Activated effector memory CD4-positive, alpha-beta T cell treated with Interleukin-2 at 50 U/mL for 16 hours (primary cell): Measurements from ENCODE around the gene EFS.
"Not testable (repeated sequence)": the region's sequence is repeated elsewhere in the genome, so short reads cannot be mapped to it uniquely, and the experiment has no call there.

Experiments used
- DNase-seq: peaks from one replicate; pipeline ENCODE4 v3.0.0-alpha.2; 2020

Gene EFS

DNA sequence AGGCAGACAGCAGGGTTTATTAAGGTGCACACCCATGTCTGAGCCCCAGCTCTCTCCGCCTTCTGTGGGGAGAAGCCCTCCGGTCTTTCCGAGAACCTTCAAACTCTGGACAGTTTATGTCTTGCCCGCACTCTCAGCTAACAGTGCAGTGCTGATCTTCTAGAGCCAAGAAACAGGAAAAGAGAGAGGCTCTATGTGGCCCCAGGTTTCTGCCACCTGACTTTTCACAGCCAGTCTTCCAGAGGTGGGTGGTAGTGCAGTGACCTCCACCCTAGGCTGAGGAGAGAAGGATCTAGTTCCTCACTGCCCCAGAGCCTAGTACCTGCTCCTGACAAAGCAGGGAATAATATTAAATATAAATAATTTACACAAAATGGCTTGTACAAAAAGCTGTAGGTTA lies 8.3 kb downstream of the EFS start:
- no peak for DNase-seq

DNA sequence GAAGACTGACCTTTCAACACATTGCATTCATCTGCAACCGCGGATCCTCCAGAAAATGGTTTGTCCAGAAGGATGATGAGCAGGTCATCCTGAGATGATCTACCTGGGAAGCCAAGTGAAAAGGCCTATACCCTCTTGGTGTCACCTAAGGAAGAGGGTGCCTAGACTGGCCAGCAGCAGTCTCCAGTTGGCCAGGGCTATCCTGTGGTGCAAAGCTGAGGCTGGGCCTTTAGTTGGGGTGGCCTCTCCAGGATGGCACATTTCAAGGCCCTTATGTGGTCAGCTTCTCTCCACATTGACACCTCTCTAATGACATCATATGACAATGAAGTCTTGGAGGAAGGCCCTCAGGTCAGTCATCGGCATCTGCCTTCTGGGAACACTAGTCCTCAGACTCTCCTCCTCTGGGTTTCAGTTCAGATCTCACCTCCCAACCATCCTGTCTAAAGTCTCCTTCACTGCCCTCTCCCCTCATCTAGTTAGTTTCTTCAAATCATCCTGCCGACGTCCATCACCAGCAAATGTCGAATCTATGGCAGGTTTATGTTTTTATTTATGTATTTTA lies 9.0 kb downstream of the EFS start:
- DNase-seq, result no peak

DNA sequence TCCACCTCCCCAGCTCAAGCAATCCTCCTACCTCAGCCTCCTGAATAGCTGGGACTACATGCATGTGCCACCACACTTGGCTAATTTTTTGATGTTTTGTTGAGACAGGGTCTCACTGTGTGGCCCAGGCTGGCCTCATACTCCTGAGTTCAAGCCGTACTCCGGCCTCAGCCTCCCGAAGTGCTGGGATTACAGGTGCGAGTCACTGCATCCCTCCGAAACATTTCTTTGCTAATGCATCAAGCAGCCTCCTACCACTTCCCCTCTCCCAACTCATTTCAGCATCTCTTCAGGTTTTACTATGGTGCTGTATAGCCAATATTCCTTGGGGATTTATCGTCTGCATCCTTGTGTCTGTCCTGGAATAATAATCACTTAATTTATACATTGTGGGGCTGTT lies 10.0 kb downstream of the EFS start:
- no peak for DNase-seq

DNA sequence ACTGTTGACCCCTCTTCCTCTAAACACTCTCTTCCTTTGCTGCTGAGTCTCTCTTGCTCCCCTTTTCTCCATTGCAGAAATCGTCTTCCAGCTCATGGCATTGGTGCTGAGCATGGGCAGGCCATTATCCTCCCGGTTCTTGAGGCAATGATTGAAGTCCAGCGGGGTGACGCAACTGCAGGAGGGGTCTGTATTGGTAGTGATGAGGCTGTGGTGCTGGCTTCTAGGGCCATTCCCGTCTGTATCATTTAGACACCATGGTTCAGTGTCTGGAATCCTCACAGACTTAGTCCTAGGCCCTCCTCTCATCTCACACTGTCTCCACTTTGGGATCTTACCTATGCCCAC lies 11.6 kb downstream of the EFS start:
- DNase-seq, result no peak

DNA sequence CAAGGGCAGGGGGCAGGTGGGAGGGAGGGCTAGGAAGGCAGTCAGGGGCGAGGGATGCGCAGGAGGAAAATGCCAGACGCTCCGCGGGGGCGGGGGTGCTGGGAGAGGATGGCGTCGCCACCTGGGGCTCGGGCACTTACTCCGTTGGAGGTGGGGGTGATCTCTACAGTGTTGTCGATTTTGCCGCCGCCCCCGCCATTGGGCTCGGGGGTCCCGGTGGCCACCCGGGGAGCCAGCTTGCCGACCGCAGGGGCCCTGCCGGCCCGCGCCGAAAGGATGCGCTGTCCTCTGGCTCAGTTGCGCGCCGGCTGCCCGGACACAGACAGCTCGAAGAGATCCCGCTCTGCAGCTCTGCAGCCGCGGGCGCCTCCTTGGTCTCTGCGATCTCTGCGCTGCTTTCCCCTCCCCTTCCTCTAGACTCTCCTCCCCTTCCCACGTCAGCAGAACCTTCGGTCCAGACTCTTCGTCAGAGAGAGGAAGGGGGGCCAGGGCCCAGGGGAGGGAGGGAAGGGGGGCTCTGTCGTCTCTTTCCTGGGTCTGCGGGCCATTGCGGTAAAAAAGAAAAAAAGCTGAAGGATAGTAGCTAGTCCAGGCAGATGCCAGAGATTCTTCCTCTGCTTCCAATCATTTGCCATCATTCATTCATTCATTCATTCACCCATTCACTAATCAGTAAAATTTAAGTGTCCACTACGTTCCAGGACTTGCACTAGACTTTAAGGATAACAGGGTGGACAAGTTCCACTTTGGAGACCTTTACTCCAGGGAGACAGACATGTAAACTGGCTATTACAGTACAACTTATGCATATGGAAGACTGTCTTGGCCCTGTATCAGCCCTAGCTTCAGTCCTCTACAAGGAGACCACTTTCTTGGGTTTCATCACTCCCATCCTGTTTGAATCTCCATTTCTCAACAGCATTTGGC lies 12.2 kb downstream of the EFS start, which contains the start of gene SLC22A17:
TSS of gene SLC22A17 (minus strand) at position 382 of the 927 bp plus-strand sequence.
- peak; percentile 19 for DNase-seq

DNA sequence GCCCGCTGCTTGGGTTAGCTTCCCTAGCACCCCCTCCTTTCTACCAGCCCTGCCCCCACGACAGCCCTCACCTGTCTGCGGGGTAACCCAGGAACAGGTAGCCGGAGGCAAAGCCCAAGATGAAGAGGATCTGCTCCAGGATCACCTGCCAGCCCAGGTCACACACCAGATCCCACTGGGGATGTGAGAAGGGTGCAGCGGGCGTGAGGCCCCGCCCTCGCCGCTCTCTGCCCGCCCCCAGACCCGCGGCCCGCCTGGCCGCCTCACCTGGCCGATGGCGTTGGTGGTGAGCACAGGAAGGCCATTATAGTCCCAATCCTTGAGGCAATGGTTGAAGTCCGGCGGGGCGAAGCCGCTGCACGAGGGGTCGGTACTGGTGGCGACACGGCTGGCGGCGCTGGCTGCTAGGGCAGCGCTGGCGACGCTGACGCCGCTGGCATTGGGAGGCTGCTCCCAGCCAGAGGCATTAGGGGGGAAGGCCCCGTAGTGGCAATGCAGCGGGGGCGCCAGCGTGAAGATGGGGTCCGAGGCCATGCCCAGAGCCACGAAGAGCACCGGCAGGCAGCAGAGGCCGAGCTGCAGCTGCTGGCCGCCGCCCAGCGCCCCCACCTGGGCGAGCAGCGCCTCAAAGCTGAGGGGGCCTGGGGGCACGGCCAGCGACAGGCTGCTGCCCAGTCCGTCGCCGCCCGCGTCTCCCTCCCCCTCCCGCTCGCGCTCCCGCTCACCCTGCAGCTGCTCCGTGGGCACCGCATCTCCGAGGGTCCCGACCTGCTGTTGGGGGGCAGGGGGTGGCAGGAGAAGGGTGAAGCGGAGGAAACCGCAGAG lies 13.1 kb downstream of the EFS start:
- DNase-seq, result no peak

DNA sequence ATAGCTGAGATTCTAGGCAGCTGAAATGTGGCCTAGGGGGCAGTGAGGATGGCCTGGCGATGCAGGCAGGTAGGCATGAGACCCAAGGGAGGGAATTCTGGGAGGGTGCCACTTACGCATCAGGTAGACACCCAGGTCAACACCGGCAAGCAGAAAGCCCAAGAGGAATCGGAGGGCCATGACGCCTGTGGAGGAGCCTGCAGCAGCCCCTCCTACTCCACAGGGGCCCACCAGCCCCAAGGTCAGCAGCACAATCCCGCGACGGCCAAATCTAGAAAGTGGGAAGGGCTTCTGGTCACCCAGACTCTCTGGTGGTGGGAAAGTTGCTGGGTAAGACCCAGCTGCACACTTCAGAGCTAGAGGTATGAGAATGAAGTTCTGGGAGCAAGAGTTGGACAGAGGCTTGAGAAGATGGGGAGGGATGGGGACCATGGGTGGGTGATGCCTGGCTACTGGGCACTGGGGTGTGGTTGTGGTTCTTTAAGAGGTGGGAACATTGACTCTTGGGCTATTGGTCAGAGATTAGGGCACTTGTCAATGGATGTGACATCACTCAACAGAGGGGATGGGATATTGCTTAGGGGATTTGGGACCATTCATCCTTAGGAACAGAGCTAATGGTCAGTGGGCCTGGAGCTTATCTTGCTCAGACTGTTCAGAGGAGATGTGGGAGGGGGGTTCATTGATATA lies 15.7 kb downstream of the EFS start:
- DNase-seq, result no peak

DNA sequence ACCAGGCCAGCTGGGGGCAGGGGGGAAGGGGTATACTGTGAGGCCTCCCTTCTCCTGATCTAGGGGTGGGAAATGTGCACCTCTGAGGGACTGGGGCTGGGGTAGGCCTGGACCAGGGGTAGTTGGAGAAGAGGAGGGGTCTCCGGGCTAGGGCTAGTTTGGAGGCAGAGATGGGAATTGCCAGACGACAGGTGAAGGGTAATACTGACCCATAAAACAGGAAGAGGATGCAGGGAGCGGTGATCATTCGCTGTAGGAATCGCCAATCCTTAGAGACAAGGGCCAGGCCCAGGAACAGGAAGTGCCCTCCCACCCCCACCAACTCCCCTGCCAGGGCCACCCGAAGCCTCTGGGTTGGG lies 16.7 kb downstream of the EFS start:
- no peak for DNase-seq

DNA sequence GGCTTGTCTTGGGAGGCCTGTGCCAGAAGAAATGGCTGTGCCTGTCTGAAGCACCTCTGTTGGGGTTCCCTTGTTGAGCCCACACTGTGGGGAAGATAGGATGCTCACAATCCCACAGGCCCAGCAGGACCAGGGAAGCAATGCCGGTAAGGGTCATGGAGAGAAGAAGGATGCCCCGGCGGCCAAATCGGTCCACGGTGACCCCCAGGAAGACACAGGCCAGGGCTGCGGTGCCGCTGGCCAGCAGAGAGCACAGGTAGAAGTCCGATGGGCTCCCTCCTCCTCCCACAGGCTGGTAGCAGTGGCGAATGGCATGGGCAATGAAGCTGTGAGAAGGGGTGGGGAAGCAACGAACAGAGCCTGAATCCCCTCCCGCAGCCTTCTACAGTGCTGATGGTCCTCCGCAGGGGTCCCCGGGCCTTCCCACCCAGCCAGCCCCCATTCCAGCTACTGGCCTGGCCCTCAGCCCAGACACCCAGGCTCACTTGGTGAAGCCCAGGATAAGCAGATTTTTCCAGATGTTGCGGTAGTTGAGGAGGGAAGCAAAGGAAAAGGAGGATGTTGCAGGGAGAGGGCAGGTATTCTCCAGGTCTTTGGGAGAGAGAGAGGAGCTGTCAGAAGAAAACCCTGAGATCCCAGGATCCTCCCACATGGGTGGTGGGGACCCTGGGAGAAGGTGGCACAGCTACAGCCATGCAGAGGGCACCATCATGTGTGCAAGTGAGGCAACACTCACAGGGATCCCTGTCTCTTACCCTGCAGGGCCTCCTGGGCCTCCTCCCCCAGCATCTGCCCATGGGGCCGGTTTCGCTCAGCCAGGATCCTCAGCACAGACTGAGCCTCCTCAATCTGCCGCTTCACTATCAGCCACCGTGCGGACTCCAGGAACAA lies 17.3 kb downstream of the EFS start:
- DNase-seq, result no peak

DNA sequence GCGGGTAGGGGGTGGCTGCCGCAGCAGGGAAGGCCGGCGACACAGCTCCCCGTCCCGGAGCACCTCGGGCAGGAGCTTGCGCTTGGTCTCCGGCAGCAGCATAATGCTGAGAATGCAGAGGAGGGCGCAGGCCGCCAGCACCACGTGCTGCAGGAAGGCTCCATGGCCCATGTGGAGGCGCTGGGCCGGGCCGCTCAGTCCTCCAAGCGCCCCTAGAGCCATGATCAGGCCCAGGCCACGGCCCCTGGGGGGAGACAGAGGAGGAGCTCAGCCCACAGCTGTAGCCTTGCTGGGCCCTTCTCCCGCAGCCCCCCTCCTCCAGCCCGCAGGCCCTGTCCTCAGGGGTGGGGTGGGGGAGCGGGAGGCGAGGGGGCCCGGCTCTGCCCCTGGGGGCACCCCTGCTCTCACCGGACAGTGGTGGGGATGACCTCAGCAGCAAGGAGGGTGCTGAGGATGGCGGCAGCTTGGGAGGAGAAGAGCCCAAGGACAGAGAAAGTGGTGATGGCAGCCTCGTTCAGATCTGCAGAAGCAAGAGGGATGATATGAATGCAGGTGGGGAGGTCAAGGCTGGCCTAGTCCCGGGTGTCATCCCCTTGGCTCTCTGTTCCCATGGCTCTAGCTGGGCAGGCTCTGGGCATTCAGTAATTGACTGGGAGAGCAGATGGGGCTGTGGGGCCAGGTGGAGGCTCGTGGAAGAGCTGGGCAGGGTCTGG lies 18.1 kb downstream of the EFS start:
- DNase-seq, result no peak

DNA sequence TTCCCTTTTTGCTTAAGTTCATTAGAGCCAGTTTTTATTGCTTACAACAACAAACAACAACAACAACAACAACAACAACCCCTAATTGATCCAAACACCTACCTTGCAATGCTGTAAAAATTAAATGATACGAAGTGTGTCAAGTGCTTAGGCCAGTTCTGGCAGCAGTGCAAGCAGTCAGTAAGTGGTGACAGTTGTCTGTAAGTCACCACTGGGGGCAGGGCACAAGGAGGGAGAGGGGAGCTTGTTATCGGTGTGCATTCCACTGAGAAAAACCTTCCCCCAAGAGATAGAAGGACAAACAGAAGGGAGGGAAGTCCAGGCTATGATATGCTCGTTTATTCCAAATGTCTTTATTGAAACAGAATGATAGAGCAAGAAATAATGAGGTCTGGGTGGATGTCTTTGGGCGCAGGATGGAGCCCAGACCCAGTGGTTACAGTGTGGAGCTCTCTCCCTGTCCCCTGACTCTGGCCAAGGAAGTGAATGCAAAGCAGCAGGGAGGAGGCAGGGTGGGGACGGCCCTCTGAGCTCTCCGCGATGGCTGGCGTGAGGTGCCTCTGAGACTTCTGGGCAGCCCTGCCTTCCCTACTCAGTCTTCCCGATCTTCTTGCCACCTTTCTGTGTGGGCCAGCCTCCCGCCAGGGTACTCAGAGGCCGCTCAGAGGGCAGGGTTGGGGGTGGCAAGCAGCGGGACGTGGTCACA lies 18.8 kb downstream of the EFS start:
- no peak for DNase-seq

DNA sequence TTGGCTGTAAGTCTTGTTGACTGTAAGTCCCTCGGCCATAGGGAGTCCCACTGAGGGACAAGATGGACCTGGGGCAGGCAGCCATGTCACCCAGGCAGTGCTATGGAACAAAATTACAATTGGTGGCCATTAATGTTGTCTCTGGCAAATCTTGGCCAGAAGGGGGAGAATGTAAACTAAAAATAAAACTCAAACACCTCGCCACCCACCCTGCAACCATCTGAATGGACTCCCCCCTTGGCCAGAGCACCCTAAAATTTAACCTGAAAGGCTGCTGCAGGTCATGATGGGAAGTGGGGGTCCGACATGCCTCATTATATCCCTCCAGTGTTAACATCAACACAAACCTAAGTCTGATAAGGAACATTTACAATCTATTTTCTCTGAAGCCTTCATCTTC lies 20.5 kb downstream of the EFS start:
- no peak for DNase-seq

DNA sequence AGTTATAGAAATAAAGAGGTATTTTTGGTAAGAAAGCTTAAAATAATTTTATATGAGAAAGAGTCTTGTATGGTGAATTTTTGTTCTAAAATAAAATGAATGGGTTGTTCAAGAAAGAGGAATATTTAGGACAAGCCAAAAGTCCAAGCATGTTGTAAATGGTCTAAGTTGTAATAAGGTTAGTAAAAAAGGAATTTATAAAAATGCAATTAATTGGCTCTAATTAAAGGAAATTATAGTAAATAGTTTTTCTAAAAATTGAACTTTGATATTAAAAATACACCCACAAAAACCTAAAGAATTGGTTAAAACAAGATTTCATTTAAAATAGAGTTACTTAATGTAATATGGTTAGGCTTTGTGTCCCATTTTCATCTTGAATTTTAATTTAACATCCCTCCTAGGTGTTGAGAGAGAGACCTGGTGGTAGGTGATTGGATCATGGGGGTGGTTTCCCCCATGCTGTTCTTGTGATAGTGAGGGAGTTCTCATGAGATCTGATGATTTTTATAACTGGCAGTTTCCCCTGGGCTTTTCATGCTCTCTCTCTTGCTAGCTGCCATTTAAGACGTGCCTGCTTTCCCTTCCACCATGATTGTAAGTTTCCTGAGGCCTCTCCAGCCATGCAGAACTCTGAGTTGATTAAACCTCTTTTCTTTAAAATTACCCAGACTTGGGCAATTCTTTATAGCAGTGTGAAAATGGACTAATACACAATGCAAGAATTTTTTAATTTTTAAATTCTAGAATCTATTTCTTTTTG lies 25.3 kb downstream of the EFS start:
- no peak for DNase-seq

DNA sequence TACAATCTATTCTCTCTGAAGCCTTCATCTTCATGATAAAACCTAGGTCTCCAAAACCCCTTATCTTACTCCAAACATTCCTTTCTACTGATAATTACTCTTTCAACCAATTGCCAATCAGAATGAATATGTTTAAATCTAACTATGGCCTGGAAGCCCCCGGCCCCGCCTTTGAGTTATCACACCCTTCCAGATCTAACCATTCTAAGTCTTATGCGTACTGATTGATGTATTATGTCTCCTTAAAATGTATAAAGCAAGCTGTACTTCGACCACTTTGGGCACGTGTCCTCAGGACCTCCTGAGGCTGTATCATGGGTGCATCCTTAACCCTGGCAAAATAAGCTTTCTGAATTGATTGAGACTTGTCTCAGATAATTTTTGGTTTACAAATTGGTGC lies 29.3 kb downstream of the EFS start:
- no peak for DNase-seq

DNA sequence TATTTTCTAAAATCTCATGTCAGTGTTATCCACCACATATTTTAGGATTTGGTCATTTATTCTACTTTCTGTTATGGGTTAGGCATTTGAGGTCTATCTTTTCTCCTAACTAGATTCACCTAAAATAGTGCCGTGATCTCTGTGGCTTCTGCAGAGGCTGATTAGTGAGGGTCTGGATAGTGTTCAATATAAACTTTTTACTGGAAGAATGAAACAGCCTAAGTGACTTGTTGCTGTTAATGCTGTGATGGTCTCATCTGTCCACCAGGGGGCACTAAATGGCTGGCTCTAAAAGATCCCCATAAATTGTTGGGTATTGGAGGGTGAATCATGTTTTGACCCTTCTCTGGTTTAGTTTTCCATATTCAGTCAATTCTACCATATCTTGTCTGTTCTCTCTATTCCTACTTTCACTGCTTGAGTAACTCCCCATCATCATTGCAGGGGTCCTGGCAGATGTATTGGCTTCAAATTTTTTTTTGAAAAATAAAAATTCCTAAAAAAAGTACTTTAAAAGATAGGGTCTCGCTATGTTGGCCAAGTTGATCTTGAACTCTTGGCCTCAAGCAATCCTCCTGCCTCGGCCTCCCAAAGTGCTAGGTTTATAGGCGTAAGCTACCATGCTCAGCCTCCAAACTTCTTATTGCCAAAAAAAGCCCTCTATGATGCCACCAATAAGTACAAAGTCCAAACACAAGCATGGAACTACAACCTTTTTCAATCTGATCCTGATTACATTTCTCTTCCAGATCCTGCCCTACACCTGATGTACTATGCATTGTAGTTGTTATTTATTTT lies 36.8 kb downstream of the EFS start:
- peak; percentile 29 for DNase-seq

DNA sequence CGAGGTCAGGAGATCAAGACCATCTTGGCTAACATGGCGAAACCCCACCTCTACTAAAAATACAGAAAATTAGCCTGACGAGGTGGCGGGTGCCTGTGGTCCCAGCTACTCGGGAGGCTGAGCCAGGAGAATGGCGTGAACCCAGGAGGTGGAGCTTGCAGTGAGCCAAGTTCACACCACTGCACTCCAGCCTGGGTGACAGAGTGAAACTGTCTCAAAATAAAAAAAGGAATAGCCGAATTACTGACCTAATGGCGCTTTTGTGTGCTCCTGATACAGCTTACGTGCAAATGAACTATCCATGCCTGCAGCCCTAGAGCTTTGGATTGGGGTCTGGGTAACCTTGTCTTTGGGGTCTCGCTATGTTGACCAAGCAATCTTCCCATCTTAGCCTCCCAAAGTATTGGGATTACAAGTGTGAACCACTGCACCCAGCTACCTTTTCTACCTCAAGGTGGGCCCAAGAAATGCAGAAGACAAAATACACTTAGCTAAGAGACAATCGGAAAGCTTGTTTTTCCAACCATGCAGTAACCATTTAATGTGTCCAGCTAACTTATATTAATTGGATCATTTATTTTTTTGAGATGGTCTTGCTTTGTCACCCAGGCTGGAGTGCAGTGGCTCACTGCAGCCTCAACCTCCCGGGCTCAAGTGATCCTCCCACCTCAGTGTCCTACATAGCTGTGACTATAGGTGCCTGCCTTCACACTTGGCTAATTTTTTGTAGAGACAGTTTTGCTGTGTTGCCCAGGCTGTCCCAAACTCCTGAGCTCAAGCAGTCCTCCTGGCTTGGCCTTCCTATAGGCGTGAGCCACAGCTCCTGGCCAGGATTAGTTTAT lies 38.3 kb downstream of the EFS start:
- DNase-seq, result no peak

DNA sequence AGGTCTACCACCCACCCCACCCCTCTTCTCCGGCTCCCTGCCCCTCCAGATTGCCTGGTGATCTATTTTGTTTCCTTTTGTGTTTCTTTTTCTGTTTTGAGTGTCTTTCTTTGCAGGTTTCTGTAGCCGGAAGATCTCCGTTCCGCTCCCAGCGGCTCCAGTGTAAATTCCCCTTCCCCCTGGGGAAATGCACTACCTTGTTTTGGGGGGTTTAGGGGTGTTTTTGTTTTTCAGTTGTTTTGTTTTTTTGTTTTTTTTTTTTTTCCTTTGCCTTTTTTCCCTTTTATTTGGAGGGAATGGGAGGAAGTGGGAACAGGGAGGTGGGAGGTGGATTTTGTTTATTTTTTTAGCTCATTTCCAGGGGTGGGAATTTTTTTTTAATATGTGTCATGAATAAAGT lies 39.2 kb downstream of the EFS start:
- DNase-seq, result not testable (repeated sequence)

DNA sequence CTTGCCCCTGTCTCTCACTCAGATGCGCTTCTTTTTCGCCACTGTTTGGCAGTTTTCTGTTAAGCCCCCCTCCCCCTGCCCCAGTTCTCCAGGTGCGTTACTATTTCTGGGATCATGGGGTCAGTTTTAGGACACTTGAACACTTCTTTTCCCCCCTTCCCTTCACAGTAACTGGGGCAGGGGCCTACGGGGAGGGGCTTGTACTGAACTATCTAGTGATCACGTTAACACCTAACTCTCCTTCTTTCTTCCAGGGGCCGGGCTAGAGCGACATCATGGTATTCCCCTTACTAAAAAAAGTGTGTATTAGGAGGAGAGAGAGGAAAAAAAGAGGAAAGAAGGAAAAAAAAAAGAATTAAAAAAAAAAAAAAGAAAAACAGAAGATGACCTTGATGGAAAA lies 40.0 kb downstream of the EFS start:
- no peak for DNase-seq
